Muscle layer of colon (tissue), 2 donors: ENCODE data around the gene ILK.

Source experiments
- H3K27ac ChIP-seq: one replicate; pipeline ENCODE4 v1.7.0; 2013; ENCODE audit warnings: low read depth, mild to moderate bottlenecking, low read length, moderate library complexity
- H3K27me3 ChIP-seq, 2 donors: one replicate each; pipeline ENCODE4 v1.7.0; 2013; ENCODE audit warnings: low read length in 2 of 2, mild to moderate bottlenecking in 2 of 2; ENCODE audit not compliant: insufficient read depth in 2 of 2, control insufficient read depth in 1 of 2
- H3K36me3 ChIP-seq: one replicate; pipeline ENCODE4 v1.7.0; 2013; ENCODE audit warnings: mild to moderate bottlenecking, low read length; ENCODE audit not compliant: insufficient read depth
- H3K4me1 ChIP-seq: one replicate; pipeline ENCODE4 v1.7.0; 2013; ENCODE audit warnings: mild to moderate bottlenecking, low read length; ENCODE audit not compliant: insufficient read depth
- H3K4me3 ChIP-seq, 2 donors: one replicate each; pipeline ENCODE4 v1.7.0; 2013; ENCODE audit warnings: low read length in 2 of 2, low read depth in 1 of 2, mild to moderate bottlenecking in 1 of 2, moderate library complexity in 1 of 2
- H3K9ac ChIP-seq: one replicate; pipeline ENCODE4 v1.7.0; 2013; ENCODE audit warnings: low read length
- H3K9me3 ChIP-seq: one replicate; pipeline ENCODE4 v1.7.0; 2013; ENCODE audit warnings: mild to moderate bottlenecking, low read length
- donor health status: abdominal sarcoma.
- donor health status: Adenocarcinoma of cecum.

ILK gene

DNA sequence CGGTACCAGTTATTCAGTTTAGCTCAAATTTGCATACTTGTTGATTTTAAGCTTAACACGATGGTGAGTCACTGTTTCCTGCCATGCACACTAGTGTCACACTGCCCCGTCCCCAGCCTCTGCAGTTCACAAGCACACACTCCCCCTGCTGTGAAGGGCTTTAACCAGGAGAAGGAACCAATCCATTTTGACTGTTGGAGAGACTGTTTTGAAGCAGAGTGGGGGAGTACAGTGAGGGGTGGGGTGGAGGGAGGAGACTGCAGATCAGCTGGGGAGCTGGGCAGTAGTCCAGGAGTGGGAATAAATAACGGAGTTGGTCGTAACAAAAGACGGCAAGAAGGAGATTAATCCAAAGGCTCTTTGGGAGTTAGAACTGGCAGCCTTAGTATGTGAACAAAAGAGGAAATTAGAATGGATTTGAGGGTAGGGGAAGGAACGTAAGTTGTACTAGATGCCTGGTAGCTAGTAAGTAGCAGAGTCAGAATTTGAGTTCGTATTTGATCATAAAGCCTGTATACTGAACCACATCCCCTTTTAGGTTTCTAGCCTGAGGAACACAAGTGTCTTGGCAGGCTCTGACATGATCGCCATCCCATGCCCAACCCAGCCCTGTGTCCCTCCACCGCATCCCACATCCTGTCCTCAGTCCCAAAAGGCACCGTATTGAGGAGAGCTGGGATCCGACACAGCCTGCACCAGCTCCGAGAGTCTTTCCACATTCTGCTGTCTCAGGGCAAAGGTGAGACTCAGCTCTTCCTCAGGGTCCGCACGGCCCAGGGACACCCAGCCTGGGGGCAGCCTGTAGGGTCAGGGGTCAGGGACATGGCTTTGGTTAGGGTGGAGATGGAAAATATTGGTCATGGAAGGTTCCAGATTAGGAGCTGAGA lies 14.8 kb downstream of the ILK start:
- Histone ChIP-seq H3K27me3 (no peaks in the 10 kb centered on the region), H3K27ac (peak overlapping the region; percentile 92), H3K4me1 (peaks cover 27% of the 10 kb centered on the region), H3K4me3 (peak overlapping the region; percentile 66 to 97), H3K9ac (peak overlapping the region; percentile 88), H3K9me3 (no peaks in the 10 kb centered on the region), H3K36me3 (peaks cover 39% of the 10 kb centered on the region)

DNA sequence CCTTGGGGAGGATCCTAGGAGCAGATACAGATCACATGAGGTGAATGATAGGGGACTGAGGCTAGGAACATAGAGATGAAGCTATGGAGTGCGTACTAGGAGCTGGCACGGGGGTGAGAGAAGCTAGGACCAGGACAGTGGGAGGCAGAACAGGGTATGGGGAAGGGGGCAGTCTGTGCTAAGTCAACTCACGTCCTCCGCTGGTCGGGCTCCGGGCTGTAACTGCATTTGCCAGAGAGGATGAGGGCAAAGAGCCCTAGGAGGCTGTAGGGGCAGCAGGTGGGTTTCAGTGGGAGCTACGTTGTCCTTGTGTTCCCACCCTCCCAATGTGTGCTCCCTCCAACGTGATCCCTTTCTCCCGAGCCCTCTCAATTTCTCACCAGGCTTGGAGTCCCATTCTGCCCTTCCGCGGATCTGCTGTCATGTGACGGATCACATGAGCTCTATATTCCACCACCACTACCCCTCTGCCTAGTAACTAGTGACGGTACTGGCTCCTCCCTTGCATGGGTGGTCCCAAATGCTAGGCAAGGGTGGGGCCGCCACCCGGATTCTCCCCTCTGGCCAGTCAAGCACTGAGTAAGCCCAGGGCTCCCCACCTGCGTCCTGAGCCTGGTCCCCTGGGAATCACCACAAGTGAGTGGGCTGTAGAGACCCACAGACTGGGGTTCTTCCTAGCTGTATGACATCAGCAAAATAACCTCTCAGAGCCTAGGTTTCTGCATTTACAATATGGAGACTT lies 15.6 kb downstream of the ILK start, which contains the start of gene TPP1:
TPP1 (minus strand) TSS at position 419 of the 742 bp plus-strand sequence; CDS start at position 397, 22 bp downstream.
- H3K9me3 ChIP-seq, result no peaks in the 10 kb centered on the region
- no peaks in the 10 kb centered on the region for H3K27me3 ChIP-seq
- H3K4me1 ChIP-seq, result peaks cover 24% of the 10 kb centered on the region
- H3K9ac ChIP-seq, result peak within 1 kb of the TSS; percentile 88
- peak within 1 kb of the TSS; percentile 66 to 97 for H3K4me3 ChIP-seq
- H3K27ac ChIP-seq, result peak within 1 kb of the TSS; percentile 92
- peaks cover 35% of the 10 kb centered on the region for H3K36me3 ChIP-seq

DNA sequence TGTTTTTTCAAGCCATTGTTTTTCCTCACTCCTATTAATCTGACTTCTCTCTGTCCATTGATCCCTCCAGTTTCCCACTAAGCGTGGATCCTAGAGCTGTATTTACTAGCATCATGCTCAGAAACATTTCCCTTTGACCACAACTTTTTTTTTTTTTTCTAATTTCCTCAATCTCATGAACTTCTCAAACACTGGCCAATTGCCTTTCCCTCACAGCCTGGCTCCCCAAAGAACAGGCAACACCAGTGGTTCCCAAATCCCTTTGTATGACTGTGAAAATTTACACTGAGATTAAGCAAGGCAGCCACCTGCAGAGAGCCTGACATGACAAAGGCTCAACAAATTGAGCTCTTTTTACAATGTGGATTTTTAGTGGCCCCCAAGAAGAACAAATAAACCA lies 17.1 kb downstream of the ILK start:
- Histone ChIP-seq H3K36me3 (peaks cover 35% of the 10 kb centered on the region), H3K27ac (peak overlapping the region; percentile 24)

DNA sequence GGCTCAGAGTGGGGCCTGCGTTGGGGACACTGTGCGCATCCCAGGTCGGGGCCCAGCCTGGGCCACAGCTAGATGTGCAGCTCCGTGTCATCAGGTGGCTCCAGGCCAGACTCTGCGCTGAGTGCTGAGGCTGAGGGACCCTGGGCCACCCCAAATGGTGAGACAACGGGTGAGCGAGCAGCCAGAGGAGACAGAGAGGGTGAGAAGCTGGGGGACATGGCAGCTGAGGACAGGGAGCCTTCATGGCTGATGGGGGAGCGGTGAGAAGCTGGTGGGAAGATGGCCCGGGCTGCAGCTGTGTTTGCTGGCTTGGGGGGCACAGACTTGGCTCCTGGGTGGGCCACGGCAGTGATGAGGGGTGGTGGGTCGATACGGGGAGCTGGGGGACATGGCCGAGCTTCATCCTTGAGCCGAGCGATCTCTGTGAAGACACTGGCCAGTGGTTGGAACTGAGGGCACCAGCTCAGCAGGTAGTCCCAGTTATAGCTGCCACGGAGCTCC lies 18.2 kb downstream of the ILK start:
- no peaks in the 10 kb centered on the region for H3K27me3 ChIP-seq
- no peaks in the 10 kb centered on the region for H3K9me3 ChIP-seq
- H3K27ac ChIP-seq, result no peak overlapping the region
- H3K4me3 ChIP-seq, result no peak overlapping the region
- H3K9ac ChIP-seq, result no peak overlapping the region
- H3K4me1 ChIP-seq, result peaks cover 24% of the 10 kb centered on the region
- peaks cover 35% of the 10 kb centered on the region for H3K36me3 ChIP-seq

More for the DNA sequence above, 17.1 kb downstream of the ILK start:
- Histone ChIP-seq H3K9me3 (no peaks in the 10 kb centered on the region), H3K9ac (no peak overlapping the region), H3K27me3 (no peaks in the 10 kb centered on the region), H3K4me1 (peaks cover 24% of the 10 kb centered on the region), H3K4me3 (no peak overlapping the region)

DNA sequence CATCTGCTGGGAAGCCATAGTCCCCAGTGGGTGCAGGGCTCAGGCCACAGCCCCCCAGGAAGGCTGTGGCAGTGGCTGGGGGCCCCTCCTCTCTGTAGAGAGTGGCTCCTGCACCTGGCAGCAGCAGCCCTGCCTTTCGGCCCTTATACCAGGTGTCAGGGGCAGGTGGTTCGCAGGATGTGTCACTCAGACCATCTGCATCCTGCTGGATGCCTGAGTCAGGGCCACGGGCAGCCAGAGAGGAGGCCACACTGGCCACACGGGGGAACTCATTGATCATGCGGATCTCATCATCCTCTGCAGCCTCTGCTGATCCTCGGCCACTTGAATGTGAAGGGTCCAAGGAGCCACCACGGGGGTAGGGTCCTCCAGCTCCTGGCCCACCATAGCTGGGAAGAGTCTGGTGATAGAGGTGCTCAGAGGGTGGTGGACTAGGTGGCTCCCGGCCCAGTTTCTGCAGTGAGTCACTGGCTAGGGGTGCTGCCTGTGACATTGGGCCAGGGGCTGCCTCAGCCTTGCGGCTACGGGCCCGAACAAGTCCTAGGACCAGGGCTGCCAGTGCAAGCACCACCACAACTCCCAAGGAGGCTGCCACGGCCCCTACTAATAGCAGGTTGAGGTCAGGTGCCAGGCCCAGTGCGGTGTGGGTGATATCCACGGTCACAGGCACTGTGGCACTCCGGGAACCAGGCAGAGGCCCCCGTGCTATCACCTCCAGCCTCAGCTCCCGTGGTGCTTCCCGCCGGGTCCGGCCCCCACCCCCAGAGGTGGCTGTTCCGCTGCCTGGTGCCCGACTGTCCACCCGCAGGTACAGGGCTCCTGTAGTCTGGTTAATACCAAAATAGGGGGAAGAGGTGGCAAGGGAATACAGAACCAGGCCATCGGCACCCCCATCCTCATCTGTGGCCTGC lies 18.9 kb downstream of the ILK start:
- H3K27ac ChIP-seq, result no peak overlapping the region
- H3K9ac ChIP-seq, result no peak overlapping the region
- H3K4me1 ChIP-seq, result peaks cover 18% of the 10 kb centered on the region
- no peaks in the 10 kb centered on the region for H3K27me3 ChIP-seq
- no peaks in the 10 kb centered on the region for H3K9me3 ChIP-seq
- H3K36me3 ChIP-seq, result peaks cover 36% of the 10 kb centered on the region
- H3K4me3 ChIP-seq, result no peak overlapping the region

DNA sequence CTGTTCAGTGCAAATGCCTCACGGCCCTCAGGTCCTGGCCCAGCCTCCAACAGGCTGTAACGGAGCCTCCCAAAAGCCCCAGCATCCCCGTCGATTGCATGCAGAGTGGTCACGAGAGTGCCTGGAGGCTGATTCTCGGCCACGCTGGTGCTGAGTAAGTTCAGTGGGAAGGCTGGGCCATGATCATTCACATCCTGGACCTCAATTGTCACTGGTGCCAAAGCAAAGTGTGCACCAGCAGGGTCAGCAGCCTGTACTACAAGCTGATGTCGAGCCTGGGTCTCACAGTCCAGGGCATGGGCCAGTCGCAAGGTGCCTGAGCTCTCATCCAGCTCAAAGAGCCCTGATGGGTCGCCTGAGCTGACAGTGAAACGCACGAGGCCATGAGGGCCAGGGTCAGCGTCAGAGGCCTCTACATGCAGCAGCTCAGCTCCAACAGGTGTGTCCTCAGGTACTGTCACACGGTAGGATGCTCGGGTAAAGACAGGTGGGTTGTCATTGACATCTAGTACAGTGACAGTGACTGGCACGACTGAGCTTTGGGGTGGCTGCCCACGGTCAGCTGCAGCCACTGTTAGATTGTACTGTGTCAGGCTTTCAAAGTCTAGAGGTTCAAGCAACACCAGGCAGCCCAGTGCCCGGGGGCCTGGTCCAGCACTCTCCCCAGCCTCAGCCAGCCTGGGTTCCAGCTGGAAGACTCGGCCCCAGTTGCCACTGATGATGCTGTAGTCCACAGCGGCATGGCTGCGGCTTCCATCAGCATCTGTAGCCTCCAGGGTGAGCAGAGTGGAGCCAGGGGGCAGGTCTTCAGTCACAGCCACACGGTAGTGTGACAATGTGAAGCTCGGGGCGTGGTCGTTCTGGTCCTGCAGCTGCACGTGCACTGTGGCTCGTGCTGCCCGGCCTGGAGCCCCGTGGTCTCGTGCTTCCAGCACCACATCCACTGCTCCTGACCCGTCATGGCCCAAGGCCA lies 20.1 kb downstream of the ILK start:
- Histone ChIP-seq H3K27ac (no peak overlapping the region), H3K4me1 (peaks cover 9% of the 10 kb centered on the region), H3K9me3 (no peaks in the 10 kb centered on the region), H3K36me3 (peaks cover 47% of the 10 kb centered on the region), H3K4me3 (no peak overlapping the region), H3K27me3 (no peaks in the 10 kb centered on the region), H3K9ac (no peak overlapping the region)

DNA sequence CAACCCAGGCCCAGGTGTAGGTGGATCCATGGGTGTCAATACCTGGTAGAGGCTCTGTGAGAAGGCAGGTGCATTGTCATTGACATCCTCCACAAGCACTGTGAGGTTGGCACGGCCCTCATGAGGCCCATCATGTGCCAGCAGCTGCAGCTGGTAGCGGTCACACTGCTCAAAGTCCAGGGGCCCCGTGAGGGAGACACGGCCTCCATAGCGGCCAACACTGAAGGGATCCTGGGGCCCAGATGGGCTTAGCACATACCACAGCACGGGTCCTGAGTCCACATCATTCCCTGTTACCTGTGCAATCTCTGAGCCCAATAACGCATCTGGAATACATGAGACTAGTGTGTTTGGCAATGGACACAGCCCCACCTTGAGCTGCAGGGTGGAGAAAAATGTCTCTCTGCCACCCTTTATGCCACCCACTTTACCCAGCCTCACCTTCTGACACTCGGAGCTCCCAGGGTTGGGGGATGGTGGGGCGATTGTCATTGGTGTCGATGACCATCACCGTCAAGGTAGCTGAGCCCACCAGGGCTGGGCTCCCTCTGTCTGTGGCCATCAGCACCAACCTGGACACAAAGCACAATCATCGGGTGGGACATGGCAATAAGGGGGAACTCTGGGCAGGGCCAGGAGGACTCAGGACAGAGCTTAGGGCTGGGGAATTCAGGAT lies 21.7 kb downstream of the ILK start:
- Histone ChIP-seq H3K36me3 (peaks cover 61% of the 10 kb centered on the region), H3K27ac (no peak overlapping the region), H3K9ac (no peak overlapping the region), H3K27me3 (no peaks in the 10 kb centered on the region), H3K9me3 (no peaks in the 10 kb centered on the region), H3K4me1 (no peaks in the 10 kb centered on the region), H3K4me3 (no peak overlapping the region)

DNA sequence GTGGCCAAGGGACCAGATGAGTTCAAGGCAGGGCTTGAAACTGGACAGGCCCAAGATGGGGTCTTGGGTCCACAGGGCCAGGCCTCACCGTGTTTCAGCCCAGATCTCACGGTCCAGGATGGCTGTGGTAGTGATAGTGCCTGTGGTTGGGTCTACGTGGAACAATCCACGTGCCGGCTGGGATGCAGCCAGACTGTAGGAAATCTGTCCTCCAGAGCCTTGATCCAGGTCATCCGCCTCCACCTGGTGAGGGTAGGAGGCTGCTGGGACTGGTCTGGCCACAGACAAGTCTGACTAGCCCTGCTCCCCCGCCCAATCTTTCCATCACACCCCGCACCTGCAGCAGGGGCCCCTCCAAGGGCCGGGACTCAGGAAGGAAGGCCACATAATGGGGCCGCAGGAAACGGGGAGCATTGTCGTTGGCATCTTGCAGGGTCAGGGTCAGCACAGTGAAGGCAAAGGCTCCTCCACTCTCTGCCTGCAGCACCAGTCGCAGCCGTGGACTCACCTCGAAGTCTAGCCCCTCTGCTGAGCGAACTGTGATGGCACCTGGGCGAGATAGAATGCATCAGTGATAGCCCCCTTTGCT lies 22.4 kb downstream of the ILK start:
- Histone ChIP-seq H3K27ac (no peak overlapping the region), H3K4me3 (no peak overlapping the region), H3K27me3 (no peaks in the 10 kb centered on the region), H3K9me3 (no peaks in the 10 kb centered on the region), H3K4me1 (no peaks in the 10 kb centered on the region), H3K9ac (no peak overlapping the region), H3K36me3 (peaks cover 64% of the 10 kb centered on the region)

DNA sequence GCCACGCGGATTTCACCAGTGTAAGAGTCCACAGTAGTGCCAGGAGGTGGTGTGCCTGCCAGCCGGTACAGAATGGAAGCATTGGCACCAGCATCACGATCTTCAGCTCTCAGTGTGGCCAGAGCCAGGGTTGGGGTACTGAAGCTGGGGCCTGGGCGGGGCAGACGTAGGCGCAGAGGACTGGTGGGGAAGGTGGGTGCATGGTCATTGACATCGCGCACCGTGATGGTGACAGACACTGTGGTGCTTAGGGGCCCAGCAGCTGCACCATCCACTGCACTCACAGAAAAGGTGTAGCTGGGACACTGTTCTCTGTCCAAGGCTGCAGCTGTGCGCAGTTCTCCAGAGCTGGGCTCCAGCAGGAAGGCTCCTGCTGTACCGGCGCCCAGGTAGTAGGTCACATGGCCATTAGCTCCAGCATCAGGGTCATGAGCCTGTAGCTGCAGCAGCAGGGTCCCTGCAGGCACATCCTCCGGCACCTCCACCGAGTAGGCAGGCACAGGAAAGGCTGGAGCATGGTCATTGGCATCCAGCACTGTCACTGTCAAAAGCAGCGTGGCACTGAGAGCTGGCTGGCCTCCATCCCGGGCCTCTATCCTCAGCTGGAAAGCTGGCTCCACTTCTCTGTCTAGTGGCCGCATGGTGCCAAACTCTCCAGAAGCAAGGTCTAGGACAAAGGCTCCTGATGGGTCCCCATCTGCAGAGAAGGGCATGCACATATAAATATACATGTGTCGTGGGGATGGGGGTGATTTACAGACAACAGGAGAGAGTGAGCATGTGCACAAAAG lies 23.6 kb downstream of the ILK start:
- Histone ChIP-seq H3K9ac (no peak overlapping the region), H3K9me3 (no peaks in the 10 kb centered on the region), H3K27ac (no peak overlapping the region), H3K4me3 (no peak overlapping the region), H3K4me1 (no peaks in the 10 kb centered on the region), H3K36me3 (peaks cover 77% of the 10 kb centered on the region), H3K27me3 (no peaks in the 10 kb centered on the region)
